GM18907 (cell line): ENCODE measurements around the gene MTR.

ENCODE experiments used
- ATAC-seq: cut with Tn5 transposase; IDR thresholded peaks from one replicate; pipeline ENCODE4 v1.9.1; 2021; ENCODE audit warnings: mild to moderate bottlenecking, moderate library complexity; ENCODE audit not compliant: unreplicated experiment

The MTR gene

DNA sequence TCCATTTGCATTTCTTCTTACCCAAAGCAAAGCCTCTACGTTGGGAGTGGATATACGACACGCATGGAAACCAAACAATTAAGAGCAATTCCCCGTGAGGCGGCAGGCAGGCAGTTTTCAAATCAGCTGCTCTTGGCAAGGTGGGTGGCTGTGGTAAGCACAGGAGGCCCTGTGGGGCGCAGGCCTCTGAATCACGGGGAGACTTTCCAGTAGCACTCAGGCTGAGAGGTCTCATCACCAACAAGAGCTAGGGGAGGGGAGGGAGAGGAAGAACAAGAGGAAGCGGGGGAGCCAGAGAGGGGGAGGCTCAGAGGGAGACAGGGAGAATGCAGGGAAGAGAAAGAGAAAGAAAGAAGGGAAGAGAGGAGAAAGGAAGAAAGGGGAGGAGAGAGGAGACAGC is 152.7 kb downstream of the MTR start:
- no peak for ATAC-seq

- ATAC-seq: no peak
Observed at GRCh38 chr1:236948381-236948780, 153.3 kb downstream of the MTR start.

DNA sequence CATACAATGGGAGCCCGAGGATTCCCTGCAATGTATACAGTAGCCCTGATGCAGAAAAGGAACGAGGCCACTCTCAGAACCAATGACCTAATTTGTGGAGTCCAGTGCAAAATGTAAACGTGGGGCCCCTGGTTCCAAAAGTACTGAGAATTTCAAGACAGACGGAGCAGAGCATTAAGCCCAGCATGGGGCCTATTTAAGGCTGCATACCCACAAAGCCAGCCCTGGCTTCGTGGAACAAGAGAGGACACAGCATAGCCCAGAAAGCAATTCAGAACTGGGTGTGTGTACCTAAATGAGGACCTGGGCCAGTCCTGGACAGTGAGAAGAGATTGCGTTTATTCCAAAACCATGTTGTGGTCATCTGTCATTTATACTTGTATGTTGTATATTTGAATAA is 153.9 kb downstream of the MTR start:
- ATAC-seq: no peak

GRCh38 chr1:236950365-236950764 is 155.3 kb downstream of the MTR start:
- ATAC-seq: no peak

DNA sequence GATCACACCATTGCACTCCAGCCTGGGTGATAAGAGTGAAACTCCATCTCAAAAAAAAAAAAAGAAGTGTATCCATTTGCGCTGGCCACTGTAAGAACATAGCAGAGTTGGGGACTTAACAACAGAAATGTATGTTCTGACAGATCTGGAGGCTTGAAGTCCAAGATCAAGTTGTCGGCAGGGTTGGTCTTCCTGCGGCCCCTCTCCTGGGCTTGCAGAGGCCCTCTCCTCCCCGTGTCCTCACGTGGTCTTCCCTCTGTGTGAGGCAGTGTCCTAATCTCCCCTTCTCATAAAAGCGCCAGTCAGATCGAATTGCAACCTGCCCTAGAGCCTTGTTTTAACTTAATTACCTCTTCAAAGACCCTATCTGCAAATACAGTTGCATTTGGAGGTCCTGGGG is 156.6 kb downstream of the MTR start:
- no peak for ATAC-seq

- no peak for ATAC-seq
Observed at GRCh38 chr1:236952246-236953003, 157.3 kb downstream of the MTR start.

- ATAC-seq: no peak
Observed at GRCh38 chr1:236953151-236953700, 158.1 kb downstream of the MTR start.
